Stimulated activated CD8-positive, alpha-beta memory T cell treated with anti-CD3 and anti-CD28 coated beads, Interleukin-7, amount 100 ng/mL, for 4 hours (primary cell): ENCODE data around the gene MGA.

Experiments used
- DNase-seq, 2 donors: peaks; one replicate each; pipeline ENCODE4 v3.0.0-alpha.2; 2020; ENCODE audit warnings: low read depth in 2 of 2

Gene MGA

GRCh38 chr15:41806291-41807181 is 146.3 kb downstream of the MGA start:
- no peak for DNase-seq

- DNase-seq: no peak
These were observed 148.9 kb downstream of the MGA start for GRCh38 chr15:41809121-41809520.

- no peak for DNase-seq
These were observed 149.5 kb downstream of the MGA start for GRCh38 chr15:41809526-41810220.

DNA sequence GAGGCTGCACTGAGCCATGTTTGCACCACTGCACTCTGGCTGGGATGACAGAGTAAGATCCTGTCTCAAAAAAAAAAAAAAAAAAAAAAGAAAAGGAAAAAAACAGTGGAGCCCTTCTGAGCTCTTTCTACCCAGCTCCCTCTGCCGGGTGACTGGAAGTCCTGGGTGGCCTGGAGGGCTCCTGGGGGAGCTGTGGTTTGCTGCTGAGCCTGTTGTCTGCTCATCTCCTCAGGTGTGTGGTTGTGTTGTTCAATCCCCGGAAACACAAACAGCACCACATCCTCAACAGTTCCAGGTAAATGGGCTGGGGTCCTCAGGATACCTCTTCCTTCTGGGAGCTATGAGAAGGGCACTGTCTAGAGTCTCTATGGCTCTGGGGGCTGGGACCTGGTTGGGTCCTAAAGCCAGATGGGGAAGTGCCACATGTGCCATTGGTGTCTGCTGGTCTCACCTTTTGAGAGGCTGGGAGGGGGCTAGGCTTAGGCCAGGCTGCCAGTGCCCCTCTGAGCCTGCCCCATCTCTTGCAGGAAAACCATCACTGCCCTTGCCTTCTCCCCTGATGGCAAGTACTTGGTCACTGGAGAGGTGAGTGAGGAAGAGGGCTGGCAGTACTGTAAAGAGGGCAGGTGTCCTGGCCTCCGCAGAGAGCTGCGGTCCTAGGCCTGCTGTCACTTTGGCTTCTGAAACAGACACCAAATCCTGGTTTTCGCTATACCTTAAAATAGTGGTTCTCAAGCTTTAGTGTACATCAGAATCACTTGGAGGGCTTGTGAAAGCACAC is 150.6 kb downstream of the MGA start:
- DNase-seq: no peak

DNA sequence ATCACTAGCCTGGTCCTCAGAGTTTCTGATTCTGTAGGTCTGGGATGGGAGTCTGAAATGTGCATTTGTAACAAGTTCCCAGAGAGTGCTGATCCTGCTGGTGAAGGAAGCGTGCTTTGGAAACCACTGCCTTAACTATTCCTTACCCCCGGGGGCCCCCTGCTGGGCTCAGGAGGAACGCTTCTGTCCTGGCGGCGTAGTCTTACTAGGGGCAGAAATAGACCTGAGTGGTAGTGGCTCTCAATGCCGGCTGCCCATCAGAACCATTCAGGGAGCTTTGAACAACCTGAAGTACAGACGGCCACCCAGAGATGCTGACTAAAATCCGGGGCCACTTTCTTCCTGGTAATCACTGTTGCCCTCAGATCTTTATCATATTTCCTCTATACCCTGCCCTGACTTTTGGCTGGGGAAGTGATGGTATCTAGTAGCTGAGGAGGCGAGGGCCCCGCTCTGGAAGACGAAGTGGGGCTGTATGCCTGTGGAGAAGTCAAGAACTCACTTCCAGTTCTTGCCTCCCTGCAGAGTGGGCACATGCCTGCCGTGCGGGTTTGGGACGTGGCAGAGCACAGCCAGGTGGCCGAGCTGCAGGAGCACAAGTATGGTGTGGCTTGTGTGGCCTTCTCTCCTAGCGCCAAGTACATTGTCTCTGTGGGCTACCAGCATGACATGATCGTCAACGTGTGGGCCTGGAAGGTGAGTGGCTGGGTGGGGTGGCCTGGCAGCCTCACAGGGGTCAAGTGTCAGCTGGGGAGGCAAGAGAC is 151.4 kb downstream of the MGA start:
- peak; percentile 57 to 58 for DNase-seq

DNA sequence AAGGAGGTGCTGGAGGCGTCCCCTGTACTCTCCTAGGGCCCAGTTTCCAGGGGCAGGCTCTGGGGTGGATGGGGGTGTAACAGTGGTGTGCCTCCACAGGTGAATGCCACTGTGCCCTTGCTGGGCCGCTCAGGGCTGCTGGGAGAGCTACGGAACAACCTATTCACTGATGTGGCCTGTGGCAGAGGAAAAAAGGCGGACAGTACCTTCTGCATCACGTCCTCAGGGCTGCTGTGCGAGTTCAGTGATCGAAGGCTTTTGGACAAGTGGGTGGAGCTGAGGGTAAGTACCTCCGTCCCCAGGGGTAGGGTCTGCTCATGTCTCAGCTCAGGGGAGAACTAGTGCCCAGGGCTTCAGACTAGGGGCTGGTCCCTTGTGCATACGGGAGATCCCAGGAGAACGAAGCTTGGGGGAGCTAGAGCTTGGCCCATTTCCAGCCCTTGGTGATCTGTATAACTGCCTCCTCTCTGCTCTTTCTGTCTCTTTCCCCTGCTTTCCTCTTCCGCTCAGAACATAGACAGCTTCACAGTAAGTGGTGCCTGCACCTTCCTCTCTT is 152.7 kb downstream of the MGA start:
- no peak for DNase-seq

DNA sequence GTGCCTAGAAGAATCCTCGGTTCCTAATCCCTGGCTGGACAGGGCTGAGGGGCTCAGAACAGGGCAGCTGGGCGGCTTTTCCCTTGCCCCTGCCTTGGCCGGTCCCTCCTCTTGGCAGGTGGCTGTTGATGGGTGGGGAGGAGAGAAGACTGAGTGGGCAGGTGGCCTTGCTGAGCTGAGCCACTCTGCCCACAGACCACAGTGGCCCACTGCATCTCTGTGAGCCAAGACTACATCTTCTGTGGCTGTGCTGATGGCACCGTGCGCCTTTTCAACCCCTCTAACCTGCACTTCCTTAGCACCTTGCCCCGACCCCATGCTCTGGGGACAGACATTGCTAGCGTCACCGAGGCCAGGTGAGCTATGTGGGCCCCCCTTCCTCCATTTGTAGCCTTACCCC is 153.2 kb downstream of the MGA start:
- DNase-seq: no peak

DNA sequence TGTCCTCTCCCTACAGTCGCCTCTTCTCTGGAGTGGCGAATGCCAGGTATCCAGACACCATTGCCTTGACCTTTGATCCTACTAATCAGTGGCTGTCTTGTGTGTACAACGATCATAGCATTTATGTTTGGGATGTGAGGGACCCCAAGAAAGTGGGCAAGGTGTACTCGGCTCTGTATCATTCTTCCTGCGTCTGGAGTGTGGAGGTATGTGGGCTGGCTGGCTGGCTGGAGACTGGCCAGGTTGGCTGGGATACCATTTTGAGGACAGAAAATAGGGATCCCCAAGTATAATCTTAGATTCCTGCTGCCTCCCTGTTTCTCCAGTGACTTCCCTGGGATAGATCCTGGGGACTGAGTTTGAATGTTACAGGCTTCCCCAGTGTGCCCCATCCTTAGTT is 154.3 kb downstream of the MGA start:
- DNase-seq: no peak

GRCh38 chr15:41816788-41817187 is 156.6 kb downstream of the MGA start:
- no peak for DNase-seq

GRCh38 chr15:41817327-41817726 is 157.1 kb downstream of the MGA start:
- no peak for DNase-seq

DNA sequence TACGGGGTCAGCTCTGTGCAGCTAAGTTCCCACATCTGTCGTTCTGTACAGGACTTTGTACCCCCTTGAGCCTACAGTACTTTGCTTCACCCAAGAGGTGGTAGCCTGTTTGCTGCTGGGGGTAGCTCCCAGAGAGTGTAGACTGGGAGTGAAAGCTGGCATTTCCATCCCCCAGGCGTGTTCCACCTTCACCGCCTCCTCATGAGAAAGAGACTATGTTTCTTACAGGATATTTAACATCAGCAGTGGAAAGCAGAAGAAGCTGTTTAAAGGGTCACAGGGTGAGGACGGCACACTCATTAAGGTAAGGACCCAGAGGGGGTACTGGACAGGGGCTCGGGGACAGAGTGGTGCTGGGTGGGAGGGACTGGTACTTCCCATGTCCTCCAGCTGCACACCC is 157.6 kb downstream of the MGA start:
- no peak for DNase-seq

DNA sequence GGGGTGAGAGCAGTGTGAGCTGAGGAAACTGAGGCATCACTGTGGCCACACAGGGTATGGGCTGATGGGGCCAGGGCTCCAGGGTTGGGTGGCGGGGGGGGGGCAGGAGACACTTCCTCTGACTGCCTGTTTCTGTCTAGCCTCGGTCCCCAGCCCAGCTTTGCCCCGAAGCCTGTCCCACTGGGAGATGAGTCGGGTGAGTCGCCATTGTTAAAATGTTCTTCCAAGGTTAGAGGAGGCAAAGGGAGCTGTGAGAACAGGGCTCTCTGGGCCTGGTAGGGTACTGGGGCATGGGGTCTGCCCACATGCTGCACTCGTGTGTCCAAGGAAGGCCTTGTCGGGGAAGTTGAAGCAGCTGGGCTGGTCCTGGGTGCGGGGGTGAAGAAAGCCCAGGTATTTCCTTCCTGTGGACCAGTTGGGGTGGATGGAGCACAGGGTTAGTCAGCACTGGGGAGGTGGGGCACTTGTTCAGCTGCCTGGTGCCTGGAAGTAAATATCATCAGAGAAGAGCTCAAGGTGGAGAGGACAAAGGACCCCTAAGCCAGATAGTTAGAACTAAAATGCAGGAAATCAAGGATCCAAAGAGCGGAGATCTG is 159.3 kb downstream of the MGA start:
- DNase-seq: no peak

- no peak for DNase-seq
These were observed 160.7 kb downstream of the MGA start for GRCh38 chr15:41820791-41821423.

GRCh38 chr15:41821831-41822230 is 161.6 kb downstream of the MGA start:
- no peak for DNase-seq

DNA sequence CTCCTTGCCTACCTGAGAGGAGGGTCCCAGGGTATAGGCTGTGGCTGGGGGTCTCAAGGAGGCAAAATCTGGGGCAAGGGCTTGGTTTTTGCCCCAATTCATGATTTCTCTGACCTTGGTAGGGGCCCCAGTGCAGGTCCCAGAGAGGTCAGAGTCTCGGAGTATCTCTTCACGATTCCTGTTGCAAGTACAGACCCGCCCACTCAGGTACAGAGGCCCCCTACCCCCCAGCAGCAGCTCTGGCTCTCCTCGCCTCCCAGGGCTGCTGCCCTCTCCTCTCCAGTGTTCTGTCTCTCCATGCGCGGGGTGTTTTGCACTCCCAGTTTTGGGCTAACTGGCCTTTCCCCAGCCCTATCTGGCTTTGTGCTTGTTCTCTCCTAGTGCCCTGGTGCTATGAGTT is 162.3 kb downstream of the MGA start:
- no peak for DNase-seq
